Mononuclear cell (primary cell): ENCODE data around the gene FLNB. TPM values are rescaled to one million over a fixed set of nuclear protein-coding genes. Genes with fewer than 3 reads are reported as not detected.
A peak's percentile ranks its signal among the peaks of the same experiment; 100 is the strongest.

ENCODE experiments used
- H3K27me3 ChIP-seq: 2 replicates; pipeline ENCODE4 v1.6.0; 2011; ENCODE audit warnings: low read length, control low read depth; ENCODE audit not compliant: insufficient read depth
- H3K4me1 ChIP-seq: 2 replicates; pipeline ENCODE4 v1.5.1; 2011; ENCODE audit warnings: mild to moderate bottlenecking, low read length, control low read depth; ENCODE audit not compliant: insufficient read depth
- H3K4me3 ChIP-seq: 2 replicates; pipeline ENCODE4 v1.5.1; 2011; ENCODE audit warnings: mild to moderate bottlenecking, low read length, moderate library complexity
- H3K9me3 ChIP-seq: 2 replicates; pipeline ENCODE4 v1.5.1; 2011; ENCODE audit warnings: low read depth, mild to moderate bottlenecking, control low read depth, low read length
- total RNA-seq: library from RNA; depleted of rRNA; stranded (reverse); fragments of >200 nt; gene quantifications from one replicate; pipeline ENCODE4 v1.2.3, GENCODE V29; 2012

FLNB gene
- total RNA-seq, 1 donor, result 29.1 TPM

- Histone ChIP-seq H3K27me3 (no peaks in the 10 kb centered on the region), H3K9me3 (no peaks in the 10 kb centered on the region), H3K4me3 (no peak overlapping the region), H3K4me1 (peaks cover 4% of the 10 kb centered on the region)
Observed at GRCh38 chr3:57992452-57993213, 15.6 kb upstream of the FLNB start.

- Histone ChIP-seq H3K4me1 (peaks cover 32% of the 10 kb centered on the region), H3K27me3 (no peaks in the 10 kb centered on the region), H3K9me3 (no peaks in the 10 kb centered on the region), H3K4me3 (no peak overlapping the region)
Observed at GRCh38 chr3:57998366-57999283, 9.6 kb upstream of the FLNB start.

GRCh38 chr3:57999417-58000115 is 8.7 kb upstream of the FLNB start:
- no peak overlapping the region for H3K4me3 ChIP-seq
- H3K9me3 ChIP-seq, result no peaks in the 10 kb centered on the region
- no peaks in the 10 kb centered on the region for H3K27me3 ChIP-seq
- H3K4me1 ChIP-seq, result peaks cover 32% of the 10 kb centered on the region

- no peak overlapping the region for H3K4me3 ChIP-seq
- H3K4me1 ChIP-seq, result peaks cover 32% of the 10 kb centered on the region
- H3K27me3 ChIP-seq, result no peaks in the 10 kb centered on the region
- H3K9me3 ChIP-seq, result no peaks in the 10 kb centered on the region
Observed at GRCh38 chr3:58000306-58001085, 7.7 kb upstream of the FLNB start.

GRCh38 chr3:58001086-58001467 is 7.1 kb upstream of the FLNB start:
- H3K4me1 ChIP-seq, result peaks cover 32% of the 10 kb centered on the region
- no peak overlapping the region for H3K4me3 ChIP-seq
- no peaks in the 10 kb centered on the region for H3K27me3 ChIP-seq
- H3K9me3 ChIP-seq, result no peaks in the 10 kb centered on the region

GRCh38 chr3:58001979-58002378 is 6.2 kb upstream of the FLNB start:
- Histone ChIP-seq H3K4me1 (peaks cover 32% of the 10 kb centered on the region), H3K9me3 (no peaks in the 10 kb centered on the region)

GRCh38 chr3:58003093-58003492 is 5.1 kb upstream of the FLNB start:
- Histone ChIP-seq H3K9me3 (no peaks in the 10 kb centered on the region), H3K4me1 (peaks cover 32% of the 10 kb centered on the region), H3K27me3 (no peaks in the 10 kb centered on the region), H3K4me3 (no peak overlapping the region)

More at GRCh38 chr3:58001979-58002378, 6.2 kb upstream of the FLNB start:
- H3K27me3 ChIP-seq, result no peaks in the 10 kb centered on the region
- H3K4me3 ChIP-seq, result no peak overlapping the region

- peaks cover 30% of the 10 kb centered on the region for H3K4me1 ChIP-seq
- no peaks in the 10 kb centered on the region for H3K9me3 ChIP-seq
- no peak overlapping the region for H3K4me3 ChIP-seq
- no peaks in the 10 kb centered on the region for H3K27me3 ChIP-seq
Observed at GRCh38 chr3:58004973-58005372, 3.2 kb upstream of the FLNB start.

- Histone ChIP-seq H3K4me3 (no peak overlapping the region), H3K4me1 (peaks cover 30% of the 10 kb centered on the region), H3K9me3 (no peaks in the 10 kb centered on the region), H3K27me3 (no peaks in the 10 kb centered on the region)
Observed at GRCh38 chr3:58005669-58006068, 2.6 kb upstream of the FLNB start.

GRCh38 chr3:58006661-58007060 is 1.6 kb upstream of the FLNB start:
- no peak overlapping the region for H3K4me3 ChIP-seq
- no peaks in the 10 kb centered on the region for H3K9me3 ChIP-seq
- H3K4me1 ChIP-seq, result peaks cover 28% of the 10 kb centered on the region
- no peaks in the 10 kb centered on the region for H3K27me3 ChIP-seq

- no peaks in the 10 kb centered on the region for H3K9me3 ChIP-seq
- no peaks in the 10 kb centered on the region for H3K27me3 ChIP-seq
- peaks cover 35% of the 10 kb centered on the region for H3K4me1 ChIP-seq
- H3K4me3 ChIP-seq, result peak overlapping the region; percentile 74
Observed at GRCh38 chr3:58009026-58009748, 965 bp downstream of the FLNB start.

GRCh38 chr3:58009749-58010535 is 1.7 kb downstream of the FLNB start:
- no peaks in the 10 kb centered on the region for H3K9me3 ChIP-seq
- peak overlapping the region; percentile 74 for H3K4me3 ChIP-seq
- H3K27me3 ChIP-seq, result no peaks in the 10 kb centered on the region
- peaks cover 35% of the 10 kb centered on the region for H3K4me1 ChIP-seq

- no peak overlapping the region for H3K4me3 ChIP-seq
- peaks cover 35% of the 10 kb centered on the region for H3K4me1 ChIP-seq
- H3K9me3 ChIP-seq, result no peaks in the 10 kb centered on the region
- H3K27me3 ChIP-seq, result no peaks in the 10 kb centered on the region
Observed at GRCh38 chr3:58010562-58010961, 2.3 kb downstream of the FLNB start.
